H1 (cell line): ENCODE results near the gene MARCHF9. TPM values are rescaled to one million over a fixed set of nuclear protein-coding genes. Genes with fewer than 3 reads are reported as not detected.

Experiments
- CTCF ChIA-PET: fragments of 300-600 bp; sonication (Branson Sonifier 250); formaldehyde crosslinking; loops from one replicate; lab custom pipeline; 2021; ENCODE audit not compliant: partially characterized antibody; lab: Charles Lee
- POLR2A ChIA-PET: fragments of 300-600 bp; sonication (Branson Sonifier 250); formaldehyde crosslinking; loops from one replicate; lab custom pipeline; 2021; ENCODE audit warnings: inconsistent platforms; ENCODE audit not compliant: partially characterized antibody; lab: Charles Lee
- DNase-seq, 2 experiments: peaks; one replicate each; pipeline versions ENCODE4 v3.0.0 to v3.0.0-alpha.2; 2010 to 2022; ENCODE audit warnings: low spot score in 2 of 2, low read depth in 1 of 2, mixed read lengths in 1 of 2
- FAIRE-seq: peaks from 2 replicates; lab custom pipeline; 2011; peaks lifted over from hg19 to GRCh38; lab: Jason Lieb, UNC
- H2AFZ ChIP-seq: 2 replicates; pipeline ENCODE4 v1.8.1; 2012; ENCODE audit warnings: low read length, inconsistent platforms
- H2AK5ac ChIP-seq: 2 replicates; pipeline ENCODE4 v1.6.1; 2013; ENCODE audit warnings: low read depth, low read length
- H2BK120ac ChIP-seq: replicated peaks from 2 replicates; pipeline ENCODE3; 2013; ENCODE audit warnings: low read depth, low read length, inconsistent platforms
- H2BK12ac ChIP-seq: 2 replicates; pipeline ENCODE4 v1.6.1; 2013; ENCODE audit warnings: low read depth, low read length
- H2BK15ac ChIP-seq: 2 replicates; pipeline ENCODE4 v1.6.1; 2013; ENCODE audit warnings: low read length
- H2BK20ac ChIP-seq: 2 replicates; pipeline ENCODE4 v1.6.1; 2013; ENCODE audit warnings: low read length
- H2BK5ac ChIP-seq: 2 replicates; pipeline ENCODE4 v1.6.1; 2013; ENCODE audit warnings: low read depth, low read length
- H3K14ac ChIP-seq: 2 replicates; pipeline ENCODE4 v1.6.1; 2013; ENCODE audit warnings: inconsistent platforms; ENCODE audit not compliant: insufficient read length
- H3K18ac ChIP-seq: 2 replicates; pipeline ENCODE4 v1.6.1; 2013; ENCODE audit warnings: low read length; ENCODE audit errors: extremely low read depth
- H3K23ac ChIP-seq: 2 replicates; pipeline ENCODE4 v1.6.1; 2013; ENCODE audit warnings: inconsistent platforms; ENCODE audit not compliant: insufficient read length
- H3K23me2 ChIP-seq: 2 replicates; pipeline ENCODE4 v1.6.1; 2013; ENCODE audit warnings: low read depth, low read length
- H3K27ac ChIP-seq: 2 replicates; pipeline ENCODE4 v1.6.1; 2011; ENCODE audit warnings: low read depth, low read length, inconsistent platforms
- H3K27me3 ChIP-seq, 4 experiments: replicated peaks in 1 of 4; 1 replicate in 1 of 4; 2 replicates in 3 of 4; pipeline versions ENCODE4 v1.6.1 to v1.8.1; 2011 to 2013; ENCODE audit warnings: low read length in 3 of 4, mild to moderate bottlenecking in 3 of 4, inconsistent platforms in 2 of 4, mixed read lengths in 2 of 4, moderate library complexity in 1 of 4; ENCODE audit not compliant: control insufficient read depth in 3 of 4, insufficient read depth in 3 of 4; ENCODE audit errors: extremely low read depth in 1 of 4
- H3K36me3 ChIP-seq, 4 experiments: 2 replicates each; pipeline versions ENCODE4 v1.6.1 to v1.8.1; 2011 to 2013; ENCODE audit warnings: mild to moderate bottlenecking in 4 of 4, low read length in 3 of 4, moderate library complexity in 2 of 4, control low read depth in 1 of 4, inconsistent platforms in 1 of 4; ENCODE audit not compliant: insufficient read depth in 4 of 4, control insufficient read depth in 2 of 4
- H3K4ac ChIP-seq: replicated peaks from 2 replicates; pipeline ENCODE3; 2013; ENCODE audit warnings: low read length, low read depth, mixed read lengths, inconsistent platforms; ENCODE audit not compliant: insufficient read length
- H3K4me1 ChIP-seq, 4 experiments: replicated peaks in 1 of 4; 1 replicate in 1 of 4; 2 replicates in 3 of 4; pipeline versions ENCODE4 v1.6.1 to v1.8.1; 2011 to 2013; ENCODE audit warnings: low read length in 3 of 4, inconsistent platforms in 2 of 4, mixed read lengths in 1 of 4; ENCODE audit not compliant: insufficient read depth in 4 of 4, control insufficient read depth in 3 of 4
- H3K4me2 ChIP-seq, 2 experiments: 2 replicates each; pipeline versions ENCODE4 v1.6.1 to v1.8.1; 2011 to 2013; ENCODE audit warnings: low read depth in 2 of 2, low read length in 2 of 2, control low read depth in 1 of 2, inconsistent platforms in 1 of 2, mild to moderate bottlenecking in 1 of 2; ENCODE audit not compliant: insufficient read depth in 1 of 2
- H3K4me3 ChIP-seq, 4 experiments: fragments of 200-600, 300-600 bp in 1 of 4; sonication (generic), shearing (Covaris generic), sonication (Bioruptor Twin) in 1 of 4; 2 replicates each; pipeline versions ENCODE4 v1.5.1 to v1.8.1; 2011 to 2016; ENCODE audit warnings: low read length in 4 of 4, low read depth in 3 of 4, control low read depth in 2 of 4, inconsistent platforms in 2 of 4, mild to moderate bottlenecking in 2 of 4, mixed read lengths in 1 of 4, moderate library complexity in 1 of 4; ENCODE audit not compliant: insufficient read depth in 2 of 4; ENCODE audit errors: extremely low read depth in 1 of 4
- H3K56ac ChIP-seq: replicated peaks from 2 replicates; pipeline ENCODE3; 2013; ENCODE audit warnings: low read depth, mild to moderate bottlenecking, mixed read lengths, low read length, inconsistent platforms; ENCODE audit not compliant: insufficient read length
- H3K79me1 ChIP-seq: 2 replicates; pipeline ENCODE4 v1.6.1; 2013; ENCODE audit warnings: low read depth, low read length, control low read depth
- H3K79me2 ChIP-seq, 2 experiments: 2 replicates each; pipeline versions ENCODE4 v1.6.1 to v1.8.1; 2012 to 2013; ENCODE audit warnings: low read length in 2 of 2, mild to moderate bottlenecking in 2 of 2, inconsistent platforms in 1 of 2; ENCODE audit not compliant: insufficient read depth in 2 of 2, control insufficient read depth in 1 of 2
- H3K9ac ChIP-seq, 4 experiments: replicated peaks in 1 of 4; 1 replicate in 1 of 4; 2 replicates in 3 of 4; pipeline versions ENCODE4 v1.6.1 to v1.8.1; 2011 to 2013; ENCODE audit warnings: low read depth in 3 of 4, low read length in 3 of 4, control low read depth in 2 of 4, mild to moderate bottlenecking in 2 of 4, moderate library complexity in 2 of 4, inconsistent platforms in 1 of 4; ENCODE audit errors: extremely low read depth in 1 of 4
- H3K9me3 ChIP-seq, 2 experiments: 2 replicates each; pipeline versions ENCODE4 v1.6.1 to v1.8.1; 2012 to 2013; ENCODE audit warnings: mild to moderate bottlenecking in 2 of 2, moderate library complexity in 2 of 2, control low read depth in 1 of 2, inconsistent platforms in 1 of 2, low read depth in 1 of 2, low read length in 1 of 2, mixed read lengths in 1 of 2; ENCODE audit not compliant: insufficient read depth in 2 of 2
- H4K20me1 ChIP-seq, 2 experiments: replicated peaks in 1 of 2; 2 replicates each; pipeline versions ENCODE3 to v1.8.1; 2011 to 2013; ENCODE audit warnings: inconsistent platforms in 2 of 2, low read length in 2 of 2, mild to moderate bottlenecking in 1 of 2; ENCODE audit not compliant: insufficient read depth in 2 of 2, control insufficient read depth in 1 of 2
- H4K5ac ChIP-seq: 2 replicates; pipeline ENCODE4 v1.6.1; 2013; ENCODE audit warnings: low read length, low read depth, mixed read lengths, inconsistent platforms; ENCODE audit not compliant: insufficient read length
- H4K8ac ChIP-seq: 2 replicates; pipeline ENCODE4 v1.8.0; 2013; ENCODE audit warnings: mild to moderate bottlenecking, moderate library complexity, low read length, inconsistent platforms; ENCODE audit not compliant: insufficient read depth; ENCODE audit errors: extremely low read depth
- H4K91ac ChIP-seq: replicated peaks from 2 replicates; pipeline ENCODE3; 2013; ENCODE audit warnings: low read length, mixed read lengths, inconsistent platforms; ENCODE audit not compliant: insufficient read length
- BRCA1 ChIP-seq: IDR thresholded peaks from 2 replicates; pipeline ENCODE4 v1.6.1; 2012; ENCODE audit warnings: low read depth, low read length, improper control_type of control experiment
- CBX8 ChIP-seq: fragments of 300-800, 300-1000 bp; sonication (generic); IDR thresholded peaks from 2 replicates; pipeline ENCODE4 v1.7.1; 2016; ENCODE audit warnings: low read depth, low read length, borderline replicate concordance
- CHD1 ChIP-seq: IDR thresholded peaks from 2 replicates; pipeline ENCODE4 v1.6.1; 2012; ENCODE audit warnings: low read depth, low read length, improper control_type of control experiment
- EGR1 ChIP-seq: IDR thresholded peaks from 2 replicates; pipeline ENCODE4 v1.6.1; 2011; ENCODE audit warnings: low read depth, low read length, borderline replicate concordance
- EZH2 ChIP-seq: fragments of 200-600 bp; sonication (generic); IDR thresholded peaks from 2 replicates; pipeline ENCODE4 v1.7.1; 2012; ENCODE audit warnings: low read depth, mild to moderate bottlenecking, moderate library complexity, low read length, inconsistent platforms; ENCODE audit not compliant: severe bottlenecking
- KDM1A ChIP-seq: fragments of 200-600, 300-600 bp; sonication (generic); IDR thresholded peaks from 2 replicates; pipeline ENCODE4 v1.7.1; 2016; ENCODE audit warnings: mild to moderate bottlenecking, low read length, borderline replicate concordance
- KDM5A ChIP-seq: fragments of 200-600 bp; IDR thresholded peaks from 2 replicates; pipeline ENCODE4 v1.7.1; 2012; ENCODE audit warnings: mild to moderate bottlenecking, low read length, inconsistent platforms, mixed read lengths
- RBBP5 ChIP-seq: IDR thresholded peaks from 2 replicates; pipeline ENCODE4 v1.7.1; 2012; ENCODE audit warnings: low read depth, mild to moderate bottlenecking, inconsistent platforms, low read length, moderate library complexity, borderline replicate concordance
- SIN3A ChIP-seq, 2 experiments: IDR thresholded peaks in 1 of 2; conservative IDR thresholded peaks in 1 of 2; 2 replicates each; pipeline ENCODE4 v1.6.1; 2011 to 2012; ENCODE audit warnings: low read length in 2 of 2, improper control_type of control experiment in 1 of 2, low read depth in 1 of 2, mild to moderate bottlenecking in 1 of 2
- SIX5 ChIP-seq: IDR thresholded peaks from 2 replicates; pipeline ENCODE4 v1.6.1; 2011; ENCODE audit warnings: mild to moderate bottlenecking, low read depth, low read length
- TBP ChIP-seq: IDR thresholded peaks from 2 replicates; pipeline ENCODE4 v1.6.1; 2011; ENCODE audit warnings: low read depth, low read length, improper control_type of control experiment
- WGBS, 2 experiments: shearing (Covaris generic) in 1 of 2; methylation state at CpG; one replicate each; pipeline versions ENCODE4 v1.1.6 to v1.1.7; 2013 to 2015; ENCODE audit warnings: low lambda C conversion rate in 2 of 2, mixed read lengths in 2 of 2, inconsistent platforms in 1 of 2, low coverage in 1 of 2, missing lambda C conversion rate in 1 of 2; ENCODE audit not compliant: insufficient replicate concordance in 2 of 2, insufficient coverage in 1 of 2, insufficient read length in 1 of 2; ENCODE audit errors: extremely low coverage in 1 of 2, missing lambda C conversion rate in 1 of 2; 5-methylcytosine and 5-hydroxymethylcytosine counted together
- polyA plus RNA-seq, 7 experiments: library from polyadenylated mRNA; depleted of rRNA in 3 of 7; stranded (reverse) in 5 of 7; unstranded in 2 of 7; fragments of >200 nt in 5 of 7; fragments of 200-250 nt in 2 of 7; gene quantifications; 1 replicate in 5 of 7; 2 replicates in 1 of 7; 4 replicates in 1 of 7; pipeline versions ENCODE4 v1.2.1 to v1.2.3, GENCODE V29; 2011 to 2013; ENCODE audit warnings: missing spikeins in 2 of 7, mixed read lengths in 2 of 7
- total RNA-seq: library from RNA; stranded (reverse); fragmentation: NEBNext Ultra II Directional; extraction: Animal tissue kit (Norgen Biotek cat#: 25700); gene quantifications from 2 replicates; pipeline ENCODE4 v1.2.1, GENCODE V29; 2021
- TF ChIP-seq, protein P1 (sequence below): IDR thresholded peaks from 2 replicates; pipeline ENCODE4 v1.6.1; 2012; ENCODE audit warnings: inconsistent platforms
- TF ChIP-seq, protein P2 (sequence below): IDR thresholded peaks from 2 replicates; pipeline ENCODE4 v1.6.1; 2012; ENCODE audit warnings: inconsistent platforms

MARCHF9 gene
- total and polyA plus RNA-seq, 2 of the 8 experiments (the other 6 are each of a cell fraction or from before 2014, with no cell fraction given): 6.4 to 7.8 TPM

DNA sequence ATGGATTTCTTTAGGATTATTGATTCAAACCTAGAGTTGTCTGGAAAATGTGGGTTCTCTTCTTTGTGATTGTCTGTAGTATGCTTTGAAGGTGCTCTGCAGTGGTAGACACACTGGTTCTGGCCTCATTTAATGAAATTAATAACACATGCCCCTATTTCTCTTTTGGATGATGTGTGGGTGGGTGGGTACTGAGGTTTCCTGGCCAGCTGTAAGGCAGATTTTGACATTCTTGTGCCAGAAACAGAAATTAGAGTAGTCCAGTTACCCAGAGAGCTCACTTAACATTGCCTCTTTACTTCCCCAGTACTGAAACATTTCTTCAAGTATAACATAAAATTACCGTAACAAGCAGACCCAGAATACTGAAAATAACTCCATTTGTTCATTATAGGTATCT, 42.1 kb downstream of the MARCHF9 start:
- Histone ChIP-seq H2AFZ (no peak overlapping the region), H3K23ac (no peak overlapping the region)
- POLR2A ChIA-PET: interaction anchor here (1.6 to 8.0 kb wide), 2 partner anchors 10 to 21 kb away, joined by 5 to 71 read pairs; partner anchors contain the start of gene AVIL
- TF ChIP-seq EGR1 (no peak), KDM1A (no peak), SIN3A (conservative IDR thresholded peaks at IDR 0.05 in 1 of 2, IDR thresholded peaks at IDR 0.05 in 1 of 2; ENCODE audit: low read depth in 1 of 2, low read length in 2 of 2) (no peak), CHD1 (no peak), KDM5A (no peak), SIX5 (no peak), RBBP5 (no peak), EZH2 (no peak), CBX8 (no peak), TBP (no peak), BRCA1 (no peak)
- TF ChIP-seq, protein P1, sequence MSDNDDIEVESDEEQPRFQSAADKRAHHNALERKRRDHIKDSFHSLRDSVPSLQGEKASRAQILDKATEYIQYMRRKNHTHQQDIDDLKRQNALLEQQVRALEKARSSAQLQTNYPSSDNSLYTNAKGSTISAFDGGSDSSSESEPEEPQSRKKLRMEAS: no peak
- TF ChIP-seq, protein P2, sequence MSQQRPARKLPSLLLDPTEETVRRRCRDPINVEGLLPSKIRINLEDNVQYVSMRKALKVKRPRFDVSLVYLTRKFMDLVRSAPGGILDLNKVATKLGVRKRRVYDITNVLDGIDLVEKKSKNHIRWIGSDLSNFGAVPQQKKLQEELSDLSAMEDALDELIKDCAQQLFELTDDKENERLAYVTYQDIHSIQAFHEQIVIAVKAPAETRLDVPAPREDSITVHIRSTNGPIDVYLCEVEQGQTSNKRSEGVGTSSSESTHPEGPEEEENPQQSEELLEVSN: no peak

More for the DNA sequence above, 42.1 kb downstream of the MARCHF9 start:
- Histone ChIP-seq H4K20me1 (no peaks in the 10 kb centered on the region), H2BK20ac (no peak overlapping the region), H2BK120ac (no peak overlapping the region), H3K27ac (no peak overlapping the region), H3K4me1 (no peaks in the 10 kb centered on the region), H4K5ac (no peak overlapping the region), H2AK5ac (no peak overlapping the region), H3K14ac (no peak overlapping the region), H3K4me2 (no peak overlapping the region), H3K27me3 (no peaks in the 10 kb centered on the region), H3K4me3 (no peak overlapping the region), H2BK15ac (no peak overlapping the region), H3K9me3 (no peaks in the 10 kb centered on the region), H3K18ac (no peak overlapping the region), H3K4ac (no peak overlapping the region), H4K8ac (no peak overlapping the region), H3K79me1 (no peaks in the 10 kb centered on the region; the same call in 1 of the 2 replicates), H2BK12ac (no peak overlapping the region), H4K91ac (no peak overlapping the region), H3K36me3 (peaks cover 2 to 32% (median 17%) of the 10 kb centered on the region in 4 experiments; a peak in 7 of 8 replicates), H3K56ac (no peak overlapping the region), H3K9ac (no peak overlapping the region), H2BK5ac (no peak overlapping the region), H3K79me2 (no peaks in the 10 kb centered on the region), H3K23me2 (no peaks in the 10 kb centered on the region)
- DNase-seq (no peak), FAIRE-seq (no peak)
- CTCF ChIA-PET: interaction anchor here (1.1 kb wide), 2 partner anchors 10 to 14 kb away, joined by 3 to 4 read pairs; partner anchors contain the start of gene TSFM
- 96% methylated on average over 1 of the region's 1 CpG; no CpG with 5 or more reads in 1 of the 2 experiments for WGBS, 2 experiments
